ENCODE results near the gene THG1L.
A peak's percentile ranks its signal among the peaks of the same experiment; 100 is the strongest.
"Not testable (repeated sequence)": the region's sequence is repeated elsewhere in the genome, so short reads cannot be mapped to it uniquely, and the experiment has no call there.

THG1L gene

DNA sequence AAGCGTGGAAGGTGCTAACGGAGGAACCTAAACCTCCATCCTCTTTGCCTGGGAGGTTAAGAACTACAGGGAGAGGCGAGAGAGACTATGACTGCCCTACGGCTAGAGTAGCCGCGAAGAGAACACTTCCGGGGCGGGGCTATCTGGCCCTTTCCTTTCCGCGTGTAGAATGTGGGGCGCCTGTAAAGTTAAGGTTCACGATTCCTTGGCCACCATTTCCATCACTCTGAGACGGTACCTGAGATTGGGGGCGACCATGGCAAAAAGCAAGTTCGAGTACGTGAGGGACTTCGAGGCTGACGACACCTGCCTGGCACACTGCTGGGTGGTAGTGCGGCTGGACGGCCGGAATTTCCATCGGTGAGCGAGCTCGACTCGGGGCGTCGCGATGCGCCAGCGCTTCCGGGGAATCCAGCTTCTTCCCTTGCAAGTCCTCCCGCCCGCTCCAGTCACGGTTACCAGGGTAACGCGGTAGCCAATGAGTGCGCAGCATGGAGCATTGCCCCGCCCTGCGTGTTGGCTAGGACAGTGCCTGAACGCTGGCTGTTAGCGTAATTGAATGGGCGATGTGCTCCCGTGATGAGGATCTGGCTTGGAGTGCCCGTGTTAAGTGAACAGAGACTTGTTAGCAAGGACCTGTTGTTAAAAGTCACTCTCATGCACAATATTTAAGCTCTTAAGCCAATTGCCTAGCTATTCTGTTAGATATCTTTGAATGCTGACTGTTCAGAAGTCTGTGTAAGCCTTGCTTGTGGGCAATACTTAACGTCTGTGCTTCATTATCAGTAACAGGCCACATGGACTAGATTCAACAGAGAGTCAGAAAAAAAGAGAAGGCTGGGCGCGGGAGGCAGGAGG, at the start of gene THG1L:
Gene THG1L (plus strand): TSS at position 149 of the 858 bp plus-strand sequence. CDS start 21 bp downstream, at position 170.
- peak; percentile 98 for DNase-seq

DNA sequence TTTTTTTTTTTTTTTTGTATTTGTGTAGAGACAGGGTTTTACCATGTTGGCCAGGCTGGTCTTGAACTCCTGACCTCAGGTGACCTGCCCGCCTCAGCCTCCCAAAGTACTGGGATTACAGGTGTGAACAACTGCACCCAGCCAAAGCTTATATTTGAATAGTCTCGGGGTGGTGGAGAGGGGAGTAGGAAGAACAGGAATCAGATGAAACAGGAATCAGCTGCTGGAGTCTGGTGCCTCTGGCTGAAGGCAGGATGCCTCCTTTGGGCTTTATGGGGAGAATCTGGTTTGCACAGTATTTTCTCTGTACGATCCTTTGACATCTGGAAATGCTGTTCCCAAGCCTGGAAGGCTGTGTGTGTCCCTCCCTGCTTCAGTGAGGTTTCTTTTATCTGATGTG, 49.0 kb upstream of the THG1L start:
- no peak for DNase-seq

DNA sequence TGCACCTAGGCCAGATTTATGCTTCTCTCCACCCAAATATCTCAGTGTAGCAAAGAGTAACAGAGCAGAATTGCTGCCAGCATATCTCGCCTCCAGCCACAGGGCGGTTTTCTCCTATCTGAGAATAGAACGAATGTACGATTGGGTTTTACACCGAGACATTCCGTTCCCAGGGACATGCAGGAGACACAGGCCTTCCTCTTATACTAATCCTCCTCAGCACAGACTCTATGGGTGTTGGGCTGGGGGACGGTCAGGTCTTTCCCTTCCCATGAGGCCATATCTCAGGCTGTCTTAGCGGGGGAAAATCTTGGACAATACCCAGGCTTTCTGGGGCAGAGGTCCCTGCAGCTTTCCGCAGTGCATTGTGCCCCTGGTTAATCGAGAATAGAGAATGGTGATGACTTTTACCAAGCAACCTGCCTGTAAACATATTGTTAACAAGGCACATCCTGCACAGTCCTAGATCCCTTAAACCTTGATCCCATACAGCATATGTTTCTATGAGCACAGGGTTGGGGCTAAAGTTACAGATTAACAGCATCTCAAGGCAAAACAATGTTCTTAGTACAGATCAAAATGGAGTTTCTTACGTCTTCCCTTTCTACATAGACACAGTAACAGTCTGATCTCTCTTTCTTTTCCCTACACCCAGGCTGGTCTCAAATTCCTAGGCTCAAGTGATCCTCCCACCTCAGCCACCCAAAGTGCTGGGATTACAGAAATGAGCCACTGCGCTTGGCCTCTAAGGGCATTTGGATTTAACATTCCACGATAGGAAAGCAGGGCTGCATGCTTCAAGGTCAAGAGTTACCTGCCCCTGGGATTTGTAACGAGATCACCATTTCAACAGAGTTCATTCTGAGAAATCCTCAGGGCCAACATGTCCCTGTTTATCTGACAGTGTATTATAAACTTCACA, 44.7 kb upstream of the THG1L start:
- not testable (repeated sequence) for DNase-seq

DNA sequence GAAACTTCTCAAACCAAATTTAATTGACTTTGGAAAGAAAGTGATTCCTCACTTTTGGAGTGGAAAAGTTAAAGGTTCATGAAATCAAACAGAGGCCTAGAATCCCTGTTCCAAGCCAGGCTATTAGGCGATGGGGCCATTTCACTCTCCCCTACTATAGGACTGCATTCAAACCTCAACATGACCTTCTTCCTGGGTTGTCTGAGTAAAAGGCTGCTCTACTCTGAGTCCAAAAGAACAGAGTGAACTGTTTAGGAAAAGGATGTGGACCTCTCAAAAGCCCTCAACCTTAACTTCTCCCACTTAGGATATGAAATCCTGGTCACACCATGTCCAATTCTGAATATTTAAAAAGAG, 44.0 kb upstream of the THG1L start:
- no peak for DNase-seq

DNA sequence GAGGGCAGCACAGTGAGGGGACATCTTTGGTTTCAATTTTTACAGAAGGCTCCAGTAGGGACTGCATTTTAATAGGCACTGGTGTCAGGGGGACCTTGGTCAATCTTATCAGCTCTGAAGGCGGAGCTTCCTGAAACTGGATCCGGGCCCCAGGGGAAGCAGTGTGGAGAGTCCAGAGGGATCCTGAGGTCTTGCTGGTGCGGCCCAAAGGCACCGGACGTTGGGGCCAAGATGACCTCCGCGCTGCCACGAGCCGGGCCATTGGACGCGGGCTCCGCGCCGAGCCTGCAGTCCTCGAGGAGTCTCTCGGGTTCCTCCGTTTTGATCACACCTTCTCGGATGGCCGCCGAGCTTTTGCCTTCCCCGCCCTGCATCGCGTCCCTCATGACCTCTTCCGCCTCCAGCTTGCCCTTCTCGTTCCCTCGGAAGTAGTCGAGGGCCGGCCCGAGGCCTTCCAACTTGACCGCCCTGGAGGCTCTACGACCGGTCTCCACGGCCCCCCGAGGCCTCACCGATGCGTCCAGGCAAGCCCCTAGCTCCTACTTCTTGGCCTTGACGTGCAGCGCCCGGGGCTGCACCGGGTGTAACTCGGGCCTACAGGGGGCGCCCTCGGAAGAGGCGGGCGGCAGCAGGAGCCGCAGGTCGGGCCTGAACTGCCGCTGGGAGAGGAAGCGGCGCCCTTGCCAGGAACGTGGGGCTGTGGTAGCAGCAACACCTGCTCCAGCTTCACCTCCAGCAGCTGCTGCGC, 41.1 kb upstream of the THG1L start:
- no peak for DNase-seq

DNA sequence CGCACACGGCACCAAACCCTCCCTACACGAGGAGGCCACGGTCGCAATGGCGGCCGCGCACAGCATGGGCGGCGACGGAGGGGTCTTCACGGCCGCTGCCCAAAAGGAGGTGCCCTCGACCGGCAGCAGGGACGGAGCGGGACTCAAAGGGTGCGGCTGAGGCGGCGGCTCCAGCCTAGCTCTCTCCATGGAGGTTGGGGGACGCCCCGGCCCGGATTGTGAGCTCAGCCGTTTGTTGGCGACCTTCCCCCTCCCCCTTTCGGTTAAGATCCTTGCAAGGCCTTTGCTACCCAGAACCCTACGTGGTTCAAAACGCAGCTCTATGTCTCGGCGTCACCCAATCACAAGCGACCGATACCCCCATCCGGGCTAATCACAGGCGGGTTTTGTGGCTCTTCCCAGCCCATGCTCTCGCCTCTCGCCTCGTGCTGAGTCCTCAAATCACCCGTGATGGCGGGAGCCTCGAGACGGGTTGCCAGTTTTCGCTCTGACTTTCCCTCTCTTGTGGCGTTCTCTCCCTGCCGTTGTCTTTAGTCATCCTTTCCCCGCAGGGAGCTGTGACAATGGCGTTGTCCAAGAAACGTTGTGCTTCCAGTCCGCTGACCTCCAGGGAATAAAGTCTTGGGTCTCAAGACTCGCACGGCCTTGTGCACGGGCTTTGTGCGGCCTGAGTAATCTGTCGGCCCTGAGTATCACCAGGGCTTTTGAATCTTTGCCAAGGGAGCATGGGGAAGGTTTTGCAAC, 40.4 kb upstream of the THG1L start:
- DNase-seq: no peak

DNA sequence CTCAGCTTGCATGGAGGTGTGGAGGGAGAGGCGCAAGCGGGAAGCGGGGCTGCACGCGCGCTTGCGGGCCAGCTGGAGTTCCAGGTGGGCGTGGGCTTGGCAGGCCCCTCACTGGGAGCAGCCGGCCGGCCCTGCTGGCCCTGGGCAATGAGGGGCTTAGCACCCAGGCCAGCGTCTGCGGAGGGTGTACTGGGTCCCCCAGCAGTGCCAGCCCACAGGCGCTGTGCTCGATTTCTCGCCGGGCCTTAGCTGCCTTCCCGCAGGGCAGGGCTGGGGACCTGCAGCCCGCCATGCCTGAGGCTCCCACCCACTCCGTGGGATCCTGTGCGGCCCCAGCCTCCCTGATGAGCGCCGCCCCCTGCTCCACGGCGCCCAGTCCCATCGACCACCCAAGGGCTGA, 37.4 kb upstream of the THG1L start:
- not testable (repeated sequence) for DNase-seq

DNA sequence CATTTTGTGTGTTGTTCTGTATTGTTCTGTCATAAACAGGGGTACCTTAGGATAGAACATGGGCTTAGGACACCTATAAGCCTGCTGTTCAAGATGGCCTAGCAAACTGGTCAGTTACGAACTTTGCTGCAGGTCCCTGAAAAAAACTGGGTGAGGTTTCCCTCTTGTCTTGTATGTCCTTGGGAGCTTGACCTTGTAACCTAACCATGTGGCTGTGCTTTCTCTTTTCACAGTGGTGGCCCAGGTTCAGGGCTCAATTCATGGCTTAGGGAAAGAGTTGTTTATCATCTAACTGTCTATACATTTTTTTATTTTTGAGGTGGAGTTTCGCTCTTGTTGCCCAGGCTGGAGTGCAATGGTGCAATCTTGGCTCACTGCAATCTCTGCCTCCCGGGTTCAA, 35.1 kb upstream of the THG1L start:
- not testable (repeated sequence) for DNase-seq

DNA sequence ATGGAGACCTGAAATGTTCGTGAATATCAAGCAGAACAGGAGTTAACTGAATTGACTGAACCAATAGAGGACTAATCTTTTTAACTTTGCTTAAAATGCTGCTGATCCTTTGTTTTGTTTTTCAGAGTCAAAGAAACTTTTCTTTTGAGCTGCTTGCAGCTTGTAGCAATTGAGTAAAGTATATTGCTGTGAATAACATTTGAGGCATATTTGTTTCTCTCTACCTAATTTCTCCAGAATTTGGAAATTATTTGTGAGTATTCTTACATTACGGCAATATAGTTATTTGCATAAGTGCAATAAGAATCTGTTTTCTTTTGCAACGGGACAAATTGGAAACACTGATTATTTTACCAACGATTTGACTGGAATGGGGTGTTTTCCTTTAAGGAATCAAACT, 32.5 kb upstream of the THG1L start:
- DNase-seq: not testable (repeated sequence)

DNA sequence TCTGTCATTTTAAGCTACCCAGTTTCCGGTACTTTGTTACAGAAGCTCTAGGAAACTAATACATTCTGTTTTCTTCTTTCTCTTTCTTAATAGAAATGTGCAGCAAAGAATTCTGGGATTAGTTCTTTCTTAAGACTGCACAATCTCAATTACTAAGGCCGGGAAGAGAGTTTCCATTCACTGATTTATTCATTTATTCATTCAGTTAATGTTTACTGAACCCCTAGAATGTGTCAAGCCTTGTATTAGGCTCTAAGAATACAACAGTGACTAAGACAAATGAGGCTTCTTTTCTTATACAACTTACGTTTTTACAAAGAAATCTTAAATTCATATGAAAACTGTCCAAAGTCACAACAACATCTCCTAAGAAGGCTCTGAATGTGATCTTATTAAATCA, 27.5 kb upstream of the THG1L start:
- DNase-seq: no peak

DNA sequence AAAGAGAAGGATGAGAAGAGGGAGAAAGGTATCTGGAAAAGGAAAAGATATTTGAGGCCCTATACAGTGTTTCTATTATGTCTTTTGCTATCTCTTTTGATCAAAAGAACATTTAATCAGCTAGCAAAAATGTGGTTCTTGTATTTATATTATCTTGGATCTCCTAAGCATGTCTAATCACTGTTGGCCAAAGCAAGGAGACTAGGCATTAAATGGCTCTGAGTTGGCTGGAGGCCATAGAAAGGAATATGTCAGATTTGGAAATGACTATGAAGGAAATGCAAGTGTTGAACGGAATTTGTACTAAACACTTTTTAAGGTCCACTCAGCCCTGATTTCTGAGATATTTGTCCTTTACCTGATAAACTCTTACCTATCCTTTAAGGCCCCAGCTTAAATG, 22.4 kb upstream of the THG1L start:
- no peak for DNase-seq

DNA sequence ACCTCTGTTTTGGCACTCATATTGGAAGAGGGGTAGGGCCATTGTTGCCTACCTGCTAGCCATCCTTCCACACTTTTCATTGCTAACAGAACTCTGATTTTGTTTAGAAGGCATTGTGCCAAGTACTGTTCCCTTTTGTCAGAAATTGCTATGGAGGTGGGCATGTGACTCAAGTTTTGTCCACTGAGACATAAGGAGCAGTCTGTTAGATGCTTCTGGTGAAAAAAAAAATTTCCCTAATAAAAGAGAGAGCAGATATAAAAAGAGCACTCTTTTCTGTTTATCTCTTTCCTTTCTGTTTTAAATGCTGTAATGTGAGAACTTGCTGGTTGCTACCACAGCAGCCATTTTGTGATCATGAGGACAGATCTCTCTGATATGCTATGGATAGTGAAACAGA, 21.9 kb upstream of the THG1L start:
- DNase-seq: no peak

DNA sequence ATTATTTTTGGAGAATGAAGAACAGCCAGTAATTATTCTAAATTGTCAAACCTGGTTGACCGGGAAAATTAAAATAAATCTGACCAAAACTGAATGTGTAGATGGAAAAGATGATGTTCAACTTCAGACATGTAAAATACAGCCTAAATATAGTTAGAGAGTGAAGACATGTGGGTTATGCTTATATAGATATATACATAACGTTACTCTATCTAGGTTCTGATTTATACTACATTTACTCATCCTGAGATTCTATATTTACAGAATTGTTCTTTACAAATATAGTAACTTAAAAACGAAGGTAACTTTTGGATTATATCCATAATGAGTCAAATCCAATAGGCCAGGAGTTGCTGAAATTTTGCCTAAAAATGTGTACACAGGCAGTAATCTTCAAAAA, 20.8 kb upstream of the THG1L start:
- no peak for DNase-seq

DNA sequence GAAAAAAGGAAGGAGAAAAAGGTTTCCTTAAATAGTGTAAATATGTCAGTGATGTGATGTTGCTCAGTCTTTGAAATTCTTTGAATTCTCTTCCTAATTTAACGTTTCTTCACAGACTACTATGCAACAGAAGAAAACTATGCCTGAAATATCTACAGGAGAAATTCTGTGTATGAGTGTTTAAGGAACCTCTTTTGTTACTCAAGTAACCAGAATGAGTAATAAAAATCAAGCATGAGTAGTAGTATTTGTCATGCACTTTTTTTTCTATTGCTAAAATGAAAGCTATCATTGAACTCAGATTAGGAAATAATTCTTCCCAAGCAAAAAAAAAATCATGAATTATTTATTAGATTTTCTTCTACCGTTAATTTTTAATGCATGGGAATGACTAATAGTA, 20.3 kb upstream of the THG1L start:
- DNase-seq: peak; percentile 94

DNA sequence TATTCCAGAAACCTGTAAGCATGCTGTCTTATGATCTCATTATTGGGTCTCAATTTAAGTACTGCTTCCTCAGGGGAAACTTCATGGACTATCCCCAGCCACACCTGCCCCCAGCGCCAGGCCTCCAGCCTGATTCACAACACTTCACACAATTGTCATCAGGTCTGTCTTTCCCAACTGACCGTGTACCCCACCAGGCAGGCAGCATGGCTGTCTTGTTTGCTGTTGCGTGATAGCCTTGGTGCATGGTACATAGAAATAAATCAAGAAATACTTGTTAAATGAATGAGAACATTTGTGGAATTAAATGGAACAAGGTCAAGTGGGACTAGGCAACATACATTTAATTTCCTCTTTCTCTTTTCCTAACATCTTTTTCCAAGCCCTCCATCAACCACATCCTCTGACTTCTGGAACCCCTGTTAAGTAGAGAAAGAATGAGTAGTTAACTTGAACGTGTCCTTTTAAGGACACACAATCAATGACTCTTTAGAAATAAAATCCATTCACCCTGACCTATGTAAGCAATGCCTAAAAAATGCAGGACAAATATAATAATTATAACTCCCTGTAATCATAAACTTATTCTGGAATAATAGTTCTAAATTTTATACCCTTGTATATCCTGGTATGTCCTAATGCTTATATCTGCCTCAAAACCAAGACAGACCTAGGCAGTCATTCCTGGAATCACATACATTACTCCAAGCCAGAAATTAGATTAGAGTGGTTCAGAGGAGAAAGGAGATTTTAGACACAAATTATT, 17.2 kb upstream of the THG1L start:
- peak; percentile 21 for DNase-seq

DNA sequence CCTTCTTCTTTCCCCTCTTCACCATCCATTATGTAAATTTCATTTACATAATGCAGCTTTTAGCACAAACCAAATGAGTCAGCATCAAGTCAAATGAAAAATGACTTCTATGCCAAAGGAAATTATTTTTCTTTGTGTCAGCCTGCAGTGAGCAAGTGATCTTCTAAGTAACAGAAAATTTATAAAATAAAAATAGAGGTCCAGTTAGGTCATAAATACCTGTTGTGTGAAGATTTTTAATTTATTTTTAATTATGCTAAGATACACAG, 16.7 kb upstream of the THG1L start:
- no peak for DNase-seq

DNA sequence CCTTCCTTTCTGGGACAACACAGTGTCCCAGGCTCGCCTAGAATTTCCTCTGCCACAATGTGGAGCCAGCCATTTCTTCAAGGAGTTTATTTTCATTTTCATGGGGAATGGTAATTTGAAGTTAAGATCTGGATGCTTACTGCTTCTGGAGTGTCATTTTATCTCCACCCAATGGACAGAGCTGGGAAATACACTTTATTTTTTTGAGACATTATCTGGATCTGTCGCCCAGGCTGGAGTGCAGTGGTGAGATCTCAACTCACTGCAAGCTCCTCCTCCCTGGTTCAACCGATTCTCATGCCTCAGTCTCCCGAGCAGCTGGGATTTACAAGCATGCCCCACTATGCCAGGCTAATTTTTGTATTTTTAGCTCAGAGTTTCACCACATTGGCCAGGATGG, 12.7 kb upstream of the THG1L start:
- DNase-seq: peak; percentile 63

DNA sequence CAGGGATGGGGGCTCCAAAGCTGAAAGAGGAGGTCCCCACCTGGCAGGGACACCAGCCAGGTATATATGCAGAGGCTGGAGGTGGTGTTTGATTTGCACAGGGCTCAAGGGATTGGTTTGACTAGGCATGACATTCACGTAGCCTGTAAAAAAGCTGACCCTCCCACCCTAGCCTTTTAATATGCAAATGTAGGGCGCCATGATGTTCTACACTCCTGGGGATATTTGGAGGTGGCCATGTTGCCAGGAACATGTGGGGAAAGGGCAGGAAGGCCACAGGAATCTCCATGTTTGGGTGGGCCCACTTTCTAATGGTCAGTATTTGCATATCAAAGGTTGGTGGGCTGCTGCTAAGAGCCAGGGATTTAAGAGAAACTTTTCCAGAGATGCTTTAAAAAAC, 12.0 kb upstream of the THG1L start:
- no peak for DNase-seq

DNA sequence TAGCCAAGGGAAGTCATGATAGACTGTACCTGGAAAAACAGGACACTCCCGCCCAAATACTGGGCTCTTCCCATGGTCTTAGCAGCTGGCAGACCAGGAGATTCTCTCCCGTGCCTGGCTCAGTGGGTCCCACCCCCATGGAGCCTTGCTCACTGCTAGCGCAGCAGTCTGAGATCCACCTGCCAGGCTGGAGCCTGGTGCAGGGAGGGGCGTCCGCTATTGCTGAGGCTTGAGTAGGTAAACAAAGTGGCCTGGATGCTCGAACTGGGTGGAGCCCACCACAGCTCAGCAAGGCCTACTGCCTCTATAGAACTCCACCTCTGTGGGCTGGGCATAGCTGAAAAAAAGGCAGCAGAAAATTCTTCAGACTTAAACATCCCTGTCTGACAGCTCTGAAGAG, 10.1 kb upstream of the THG1L start:
- DNase-seq: no peak

DNA sequence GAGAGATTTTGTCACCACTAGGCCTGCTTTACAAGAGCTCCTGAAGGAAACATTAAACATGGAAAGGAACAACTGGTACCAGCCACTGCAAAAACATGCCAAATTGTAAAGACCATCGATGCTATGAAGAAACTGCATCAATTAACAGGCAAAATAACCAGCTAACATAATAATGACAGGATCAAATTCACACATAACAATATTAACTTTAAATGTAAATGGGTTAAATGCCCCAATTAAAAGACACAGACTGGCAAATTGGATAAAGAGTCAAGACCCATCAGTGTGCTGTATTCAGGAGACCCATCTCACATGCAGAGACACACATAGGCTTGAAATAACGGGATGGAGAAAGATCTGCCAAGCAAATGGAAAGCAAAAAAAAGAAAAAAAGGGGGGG, 8.3 kb upstream of the THG1L start:
- DNase-seq: not testable (repeated sequence)

DNA sequence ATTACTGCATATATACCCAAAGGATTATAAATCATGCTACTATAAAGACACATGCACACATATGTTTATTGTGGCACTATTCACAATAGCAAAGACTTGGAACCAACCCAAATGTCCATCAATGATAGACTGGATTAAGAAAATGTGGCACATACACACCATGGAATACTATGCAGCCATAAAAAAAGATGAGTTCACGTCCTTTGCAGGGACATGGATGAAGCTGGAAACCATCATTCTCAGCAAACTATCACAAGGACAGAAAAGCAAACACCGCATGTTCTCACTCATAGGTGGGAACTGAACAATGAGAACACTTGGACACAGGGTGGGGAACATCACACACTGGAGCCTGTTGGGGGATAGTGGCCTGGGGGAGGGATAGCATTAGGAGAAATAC, 4.6 kb upstream of the THG1L start:
- DNase-seq: not testable (repeated sequence)

DNA sequence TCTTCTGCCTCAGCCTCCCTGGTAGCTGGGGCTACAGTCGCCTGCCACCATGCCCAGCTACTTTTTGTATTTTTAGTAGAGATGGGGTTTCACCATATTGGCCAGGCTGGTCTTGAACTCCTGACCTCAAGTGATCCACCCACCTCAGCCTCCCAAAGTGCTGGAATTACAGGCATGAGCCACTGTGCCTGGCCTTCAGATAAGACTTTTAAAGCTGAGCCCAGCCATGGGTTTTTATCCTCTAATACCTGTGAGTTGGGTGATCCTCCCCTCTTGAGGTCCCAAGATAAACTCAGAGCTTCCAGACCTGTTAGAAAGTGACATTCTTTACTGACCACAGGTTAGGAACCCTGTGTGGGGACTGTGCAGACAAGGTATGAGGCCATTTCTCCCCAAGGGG, 3.4 kb upstream of the THG1L start:
- DNase-seq: not testable (repeated sequence)

Data from inflammatory macrophage treated with lipopolysaccharide for 4 hours (primary cell).